Measurements from ENCODE around the gene FMNL2. TPM values are rescaled to one million over a fixed set of nuclear protein-coding genes. Genes with fewer than 3 reads are reported as not detected.

The FMNL2 gene
- total and polyA plus RNA-seq, 4 donors = 18.8 to 81.4 (median 38.4) TPM

DNA sequence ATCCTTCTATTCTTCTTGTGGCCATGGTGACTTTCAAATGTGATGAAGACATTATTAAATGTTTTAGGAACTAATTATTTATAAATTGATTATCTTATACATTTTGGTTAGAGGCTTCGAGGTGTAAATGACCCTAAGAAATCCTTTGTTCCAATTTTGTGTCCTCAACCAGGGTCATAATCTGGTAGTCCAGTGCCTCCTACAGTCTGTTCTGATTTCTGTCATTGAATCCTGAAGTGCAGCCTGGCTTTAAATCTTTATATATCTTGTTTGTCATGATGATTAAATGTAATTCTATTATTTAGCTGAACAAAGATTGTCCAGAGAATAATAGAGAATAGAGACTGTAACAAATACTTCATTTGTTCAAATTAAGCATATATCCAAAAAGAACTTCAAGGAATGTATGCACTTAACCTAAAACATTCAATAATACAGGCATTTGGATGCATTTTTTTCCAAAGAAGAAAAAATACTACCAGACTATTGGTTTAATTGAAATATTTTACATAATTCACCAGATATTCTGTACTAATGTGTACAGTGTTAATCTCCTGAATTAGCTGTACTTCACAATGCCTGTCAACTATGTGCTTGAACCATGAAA lies 292.5 kb downstream of the FMNL2 start:
- TF ChIP-seq, protein P1, sequence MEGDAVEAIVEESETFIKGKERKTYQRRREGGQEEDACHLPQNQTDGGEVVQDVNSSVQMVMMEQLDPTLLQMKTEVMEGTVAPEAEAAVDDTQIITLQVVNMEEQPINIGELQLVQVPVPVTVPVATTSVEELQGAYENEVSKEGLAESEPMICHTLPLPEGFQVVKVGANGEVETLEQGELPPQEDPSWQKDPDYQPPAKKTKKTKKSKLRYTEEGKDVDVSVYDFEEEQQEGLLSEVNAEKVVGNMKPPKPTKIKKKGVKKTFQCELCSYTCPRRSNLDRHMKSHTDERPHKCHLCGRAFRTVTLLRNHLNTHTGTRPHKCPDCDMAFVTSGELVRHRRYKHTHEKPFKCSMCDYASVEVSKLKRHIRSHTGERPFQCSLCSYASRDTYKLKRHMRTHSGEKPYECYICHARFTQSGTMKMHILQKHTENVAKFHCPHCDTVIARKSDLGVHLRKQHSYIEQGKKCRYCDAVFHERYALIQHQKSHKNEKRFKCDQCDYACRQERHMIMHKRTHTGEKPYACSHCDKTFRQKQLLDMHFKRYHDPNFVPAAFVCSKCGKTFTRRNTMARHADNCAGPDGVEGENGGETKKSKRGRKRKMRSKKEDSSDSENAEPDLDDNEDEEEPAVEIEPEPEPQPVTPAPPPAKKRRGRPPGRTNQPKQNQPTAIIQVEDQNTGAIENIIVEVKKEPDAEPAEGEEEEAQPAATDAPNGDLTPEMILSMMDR (IDR thresholded peaks at IDR 0.05; ENCODE audit: control extremely low read depth, extremely low read depth) = peak; percentile 25
- peaks cover 0 to 24% (median 0%) of the 10 kb centered on the region in 5 donors for H3K4me1 ChIP-seq (ENCODE audit: control insufficient read depth in 5 of 5, insufficient read depth in 5 of 5, low read length in 5 of 5)
- H3K9ac ChIP-seq (ENCODE audit: insufficient read depth in 1 of 2, low read length in 2 of 2) = no peak overlapping the region
- WGBS, 2 donors = 6 to 23% methylated on average over 1 of the region's 1 CpG
- H3K27me3 ChIP-seq (ENCODE audit: control insufficient read depth in 3 of 3, insufficient read depth in 3 of 3, low read length in 2 of 3) = no peaks in the 10 kb centered on the region
- peaks cover 9 to 23% (median 16%) of the 10 kb centered on the region in 4 donors for H3K36me3 ChIP-seq (ENCODE audit: control insufficient read depth in 4 of 4, insufficient read depth in 4 of 4, low read length in 4 of 4)
- ATAC-seq (ENCODE audit: insufficient read depth, low FRiP score) (no peak), DNase-seq (peak in 2 of 3 donors; percentile 64 to 65)
- H3K4me3 ChIP-seq = no peak overlapping the region
- H3K27ac ChIP-seq (ENCODE audit: low read depth in 1 of 2, low read length in 1 of 2) = no peak overlapping the region
- peaks cover 0 to 1% (median 0%) of the 10 kb centered on the region in 4 donors for H3K9me3 ChIP-seq (ENCODE audit: control insufficient read depth in 4 of 4, insufficient read depth in 3 of 4, low read length in 3 of 4)

DNA sequence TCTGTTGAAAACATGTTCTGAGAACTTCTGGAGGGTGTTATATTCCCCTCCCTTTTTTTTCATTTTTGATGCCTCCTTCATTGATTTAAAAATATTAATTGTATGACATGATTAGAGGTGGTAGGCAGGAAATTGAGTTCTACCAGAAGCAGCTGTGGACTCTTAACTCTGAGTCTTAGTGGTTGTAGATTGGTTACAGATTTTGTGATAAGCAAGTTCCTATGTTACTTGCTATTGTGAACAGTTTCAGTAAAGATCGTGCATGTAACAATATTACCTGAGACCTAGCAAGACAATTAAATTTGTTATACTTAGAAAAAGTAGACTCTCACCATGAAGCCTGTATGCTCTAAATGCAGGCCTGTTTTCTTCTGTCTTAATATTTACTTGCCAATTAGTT lies 294.2 kb downstream of the FMNL2 start:
- TF ChIP-seq, protein P1 (IDR thresholded peaks at IDR 0.05; ENCODE audit: control extremely low read depth, extremely low read depth) = no peak
- H3K9me3 ChIP-seq (ENCODE audit: control insufficient read depth in 4 of 4, insufficient read depth in 3 of 4, low read length in 3 of 4) = peaks cover 0 to 1% (median 0%) of the 10 kb centered on the region in 4 donors
- H3K36me3 ChIP-seq (ENCODE audit: control insufficient read depth in 4 of 4, insufficient read depth in 4 of 4, low read length in 4 of 4) = peaks cover 14 to 26% (median 20%) of the 10 kb centered on the region in 4 donors
- H3K27ac ChIP-seq (ENCODE audit: low read depth in 1 of 2, low read length in 1 of 2) = no peak overlapping the region
- 55 to 63% methylated on average over 1 of the region's 1 CpG for whole genome bisulfite sequencing, 2 donors
- ATAC-seq (ENCODE audit: insufficient read depth, low FRiP score) = no peak
- H3K27me3 ChIP-seq (ENCODE audit: control insufficient read depth in 3 of 3, insufficient read depth in 3 of 3, low read length in 2 of 3) = no peaks in the 10 kb centered on the region
- H3K4me1 ChIP-seq (ENCODE audit: control insufficient read depth in 5 of 5, insufficient read depth in 5 of 5, low read length in 5 of 5) = peaks cover 0 to 20% (median 0%) of the 10 kb centered on the region in 5 donors
- no peak overlapping the region for H3K9ac ChIP-seq (ENCODE audit: insufficient read depth in 1 of 2, low read length in 2 of 2)
- no peak for DNase-seq
- no peak overlapping the region for H3K4me3 ChIP-seq

DNA sequence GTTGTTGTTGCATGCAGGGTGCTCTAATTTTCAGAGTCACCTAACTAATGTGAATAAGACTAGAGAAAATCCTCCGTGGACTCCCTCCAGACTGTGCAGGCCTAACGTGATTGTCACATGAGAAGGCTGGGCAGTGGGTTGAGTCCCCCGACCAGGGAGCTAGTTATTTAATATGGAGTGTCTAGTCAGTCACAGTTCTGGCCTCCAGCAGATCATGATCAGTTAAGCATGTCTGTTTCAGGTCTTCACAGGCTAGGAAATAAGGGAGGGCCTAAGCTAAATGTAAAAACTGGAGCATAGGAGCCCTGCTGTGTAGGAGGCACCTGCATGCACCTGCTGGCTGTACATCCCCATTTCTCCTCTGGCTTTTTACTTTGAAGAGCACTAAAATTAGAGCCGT lies 295.5 kb downstream of the FMNL2 start:
- no peaks in the 10 kb centered on the region for H3K27me3 ChIP-seq (ENCODE audit: control insufficient read depth in 3 of 3, insufficient read depth in 3 of 3, low read length in 2 of 3)
- H3K36me3 ChIP-seq (ENCODE audit: control insufficient read depth in 4 of 4, insufficient read depth in 4 of 4, low read length in 4 of 4) = peaks cover 11 to 26% (median 20%) of the 10 kb centered on the region in 4 donors
- H3K4me3 ChIP-seq = no peak overlapping the region
- peaks cover 0 to 1% (median 0%) of the 10 kb centered on the region in 4 donors for H3K9me3 ChIP-seq (ENCODE audit: control insufficient read depth in 4 of 4, insufficient read depth in 3 of 4, low read length in 3 of 4)
- 92 to 94% methylated on average over 4 of the region's 4 CpGs for WGBS, 2 donors
- no peak overlapping the region for H3K9ac ChIP-seq (ENCODE audit: insufficient read depth in 1 of 2, low read length in 2 of 2)
- peaks cover 0 to 11% (median 0%) of the 10 kb centered on the region in 5 donors for H3K4me1 ChIP-seq (ENCODE audit: control insufficient read depth in 5 of 5, insufficient read depth in 5 of 5, low read length in 5 of 5)
- DNase-seq = no peak
- TF ChIP-seq, protein P1 (IDR thresholded peaks at IDR 0.05; ENCODE audit: control extremely low read depth, extremely low read depth) = no peak
- no peak overlapping the region for H3K27ac ChIP-seq (ENCODE audit: low read depth in 1 of 2, low read length in 1 of 2)
- no peak for ATAC-seq (ENCODE audit: insufficient read depth, low FRiP score)
